GM21447 (cell line): ENCODE data around the gene NPFFR1.
A peak's percentile ranks its signal among the peaks of the same experiment; 100 is the strongest.
"Not testable (repeated sequence)": the region's sequence is repeated elsewhere in the genome, so short reads cannot be mapped to it uniquely, and the experiment has no call there.

Source experiments
- ATAC-seq: cut with Tn5 transposase; IDR thresholded peaks from one replicate; pipeline ENCODE4 v1.9.1; 2021; ENCODE audit not compliant: unreplicated experiment

NPFFR1 gene

GRCh38 chr10:70258216-70258615, 25.6 kb downstream of the NPFFR1 start:
- ATAC-seq: no peak

- not testable (repeated sequence) for ATAC-seq
Observed at GRCh38 chr10:70257816-70258215, 26.0 kb downstream of the NPFFR1 start.

- ATAC-seq: no peak
Observed at GRCh38 chr10:70256463-70256862, 27.3 kb downstream of the NPFFR1 start.

GRCh38 chr10:70255329-70256299, 28.2 kb downstream of the NPFFR1 start:
- ATAC-seq: no peak

GRCh38 chr10:70254778-70255328, 29.0 kb downstream of the NPFFR1 start:
- no peak for ATAC-seq

GRCh38 chr10:70253878-70254765, 29.7 kb downstream of the NPFFR1 start:
- ATAC-seq: no peak

GRCh38 chr10:70250961-70251680, 32.7 kb downstream of the NPFFR1 start:
- ATAC-seq: no peak

- no peak for ATAC-seq
Observed at GRCh38 chr10:70247360-70247759, 36.4 kb downstream of the NPFFR1 start.

- no peak for ATAC-seq
Observed at GRCh38 chr10:70241081-70241480, 42.7 kb downstream of the NPFFR1 start.

- ATAC-seq: not testable (repeated sequence)
Observed at GRCh38 chr10:70239986-70240385, 43.8 kb downstream of the NPFFR1 start.

- ATAC-seq: not testable (repeated sequence)
Observed at GRCh38 chr10:70239077-70239976, 44.5 kb downstream of the NPFFR1 start.

GRCh38 chr10:70237958-70238536, 45.8 kb downstream of the NPFFR1 start:
- ATAC-seq: not testable (repeated sequence)

- no peak for ATAC-seq
Observed at GRCh38 chr10:70234668-70235447, 48.9 kb downstream of the NPFFR1 start.

- no peak for ATAC-seq
Observed at GRCh38 chr10:70233939-70234300, 49.9 kb downstream of the NPFFR1 start.

- ATAC-seq: peak; percentile 72
Observed at GRCh38 chr10:70233109-70233938, 50.5 kb downstream of the NPFFR1 start, which contains the start of gene PPA1. Gene PPA1, minus strand, starts transcription at chr10:70233429. Its CDS starts 102 bp downstream, at chr10:70233327.

- no peak for ATAC-seq
Observed at GRCh38 chr10:70232859-70233108, 51.0 kb downstream of the NPFFR1 start.

- ATAC-seq: peak; percentile 19
Observed at GRCh38 chr10:70232155-70232858, 51.5 kb downstream of the NPFFR1 start.
